ENCODE results near the gene PFKFB3. TPM values are rescaled to one million over a fixed set of nuclear protein-coding genes. Genes with fewer than 3 reads are reported as not detected.

The PFKFB3 gene
- 26.9 and 34.1 TPM in 2 replicates for total RNA-seq (2012; rRNA removed)
- 45.5 and 51.3 TPM in 2 replicates for polyA plus RNA-seq (2012; rRNA removed)
- 35.6 and 39.8 TPM in 2 replicates for polyA plus RNA-seq (2012; cell fraction: cytosol; rRNA removed)
- 86.2 and 130 TPM in 2 replicates for polyA plus RNA-seq (2012; cell fraction: nucleus; rRNA removed; ENCODE audit: low replicate concordance)
- percentile 88 among the genes with signal in this experiment for Bru-seq, nascent RNA
- BruChase-seq, experiment 1, labeled RNA remaining after a 6-hour chase: percentile 94 among the genes with signal in this experiment
- percentile 89 among the genes with signal in this experiment for BruChase-seq, experiment 2, labeled RNA remaining after a 2-hour chase
- long read RNA-seq, full-length matches to known transcripts: 7 of 47 reads
- long read RNA-seq, partial matches to known transcripts: 21 of 47 reads
- long read RNA-seq, other reads (novel, unspliced or antisense): 19 of 47 reads

DNA sequence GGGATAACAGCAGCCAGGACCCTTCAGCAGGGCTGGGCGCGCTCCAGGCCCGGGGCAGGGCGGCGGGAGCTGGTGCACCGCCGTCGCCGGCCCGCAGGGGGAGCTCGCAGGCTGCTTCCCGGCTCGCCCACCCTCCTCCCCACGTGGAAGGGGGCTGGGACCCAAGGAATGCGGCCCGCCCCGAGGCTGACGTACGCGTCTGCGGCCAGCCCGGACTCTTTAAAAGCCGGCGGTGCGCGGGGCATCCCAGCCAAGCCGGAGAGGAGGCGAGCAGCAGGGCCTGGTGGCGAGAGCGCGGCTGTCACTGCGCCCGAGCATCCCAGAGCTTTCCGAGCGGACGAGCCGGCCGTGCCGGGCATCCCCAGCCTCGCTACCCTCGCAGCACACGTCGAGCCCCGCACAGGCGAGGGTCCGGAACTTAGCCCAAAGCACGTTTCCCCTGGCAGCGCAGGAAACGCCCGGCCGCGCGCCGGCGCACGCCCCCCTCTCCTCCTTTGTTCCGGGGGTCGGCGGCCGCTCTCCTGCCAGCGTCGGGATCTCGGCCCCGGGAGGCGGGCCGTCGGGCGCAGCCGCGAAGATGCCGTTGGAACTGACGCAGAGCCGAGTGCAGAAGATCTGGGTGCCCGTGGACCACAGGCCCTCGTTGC is at the start of gene PFKFB3:
Gene PFKFB3 (plus strand): TSS at position 249 of the 647 bp plus-strand sequence. CDS start 329 bp downstream, at position 578.
- CTCF ChIA-PET: interaction anchor here (0.6 to 3.0 kb wide), 13 partner anchors 8 to 272 kb away, joined by 3 to 42 read pairs (median 4); no protein-coding TSS in a partner anchor
- TF ChIP-seq NFE2L2 (IDR thresholded peaks at IDR 0.05; ENCODE audit: low read depth, low read length): peak; percentile 48; the same call in 1 of the 2 replicates
- TF ChIP-seq RFX5 (IDR thresholded peaks at IDR 0.05; ENCODE audit: low read depth, low read length): no peak
- TF ChIP-seq CHD1 (IDR thresholded peaks at IDR 0.05; ENCODE audit: low read depth, low read length): peak; percentile 92; the same call in 1 of the 2 replicates
- peak; percentile 96 for TF ChIP-seq MAZ (IDR thresholded peaks at IDR 0.05; ENCODE audit: borderline replicate concordance, low read depth, low read length)
- peak; percentile 54 for TF ChIP-seq BHLHE40 (IDR thresholded peaks at IDR 0.05; ENCODE audit: low read depth, low read length)
- peak; percentile 100 for TF ChIP-seq POLR2A (IDR thresholded peaks at IDR 0.05; ENCODE audit: low read depth, low read length)
- peak; percentile 76 for TF ChIP-seq SMC3 (IDR thresholded peaks at IDR 0.05; ENCODE audit: low read depth, low read length)
- no peak for TF ChIP-seq CEBPB (IDR thresholded peaks at IDR 0.05; ENCODE audit: low read depth, low read length)
- TF ChIP-seq, protein P1, sequence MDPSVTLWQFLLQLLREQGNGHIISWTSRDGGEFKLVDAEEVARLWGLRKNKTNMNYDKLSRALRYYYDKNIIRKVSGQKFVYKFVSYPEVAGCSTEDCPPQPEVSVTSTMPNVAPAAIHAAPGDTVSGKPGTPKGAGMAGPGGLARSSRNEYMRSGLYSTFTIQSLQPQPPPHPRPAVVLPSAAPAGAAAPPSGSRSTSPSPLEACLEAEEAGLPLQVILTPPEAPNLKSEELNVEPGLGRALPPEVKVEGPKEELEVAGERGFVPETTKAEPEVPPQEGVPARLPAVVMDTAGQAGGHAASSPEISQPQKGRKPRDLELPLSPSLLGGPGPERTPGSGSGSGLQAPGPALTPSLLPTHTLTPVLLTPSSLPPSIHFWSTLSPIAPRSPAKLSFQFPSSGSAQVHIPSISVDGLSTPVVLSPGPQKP (IDR thresholded peaks at IDR 0.05; ENCODE audit: borderline replicate concordance, low read depth, low read length): no peak
- TF ChIP-seq MAFK (IDR thresholded peaks at IDR 0.05; ENCODE audit: low read depth, low read length): no peak
- TF ChIP-seq, protein P2, sequence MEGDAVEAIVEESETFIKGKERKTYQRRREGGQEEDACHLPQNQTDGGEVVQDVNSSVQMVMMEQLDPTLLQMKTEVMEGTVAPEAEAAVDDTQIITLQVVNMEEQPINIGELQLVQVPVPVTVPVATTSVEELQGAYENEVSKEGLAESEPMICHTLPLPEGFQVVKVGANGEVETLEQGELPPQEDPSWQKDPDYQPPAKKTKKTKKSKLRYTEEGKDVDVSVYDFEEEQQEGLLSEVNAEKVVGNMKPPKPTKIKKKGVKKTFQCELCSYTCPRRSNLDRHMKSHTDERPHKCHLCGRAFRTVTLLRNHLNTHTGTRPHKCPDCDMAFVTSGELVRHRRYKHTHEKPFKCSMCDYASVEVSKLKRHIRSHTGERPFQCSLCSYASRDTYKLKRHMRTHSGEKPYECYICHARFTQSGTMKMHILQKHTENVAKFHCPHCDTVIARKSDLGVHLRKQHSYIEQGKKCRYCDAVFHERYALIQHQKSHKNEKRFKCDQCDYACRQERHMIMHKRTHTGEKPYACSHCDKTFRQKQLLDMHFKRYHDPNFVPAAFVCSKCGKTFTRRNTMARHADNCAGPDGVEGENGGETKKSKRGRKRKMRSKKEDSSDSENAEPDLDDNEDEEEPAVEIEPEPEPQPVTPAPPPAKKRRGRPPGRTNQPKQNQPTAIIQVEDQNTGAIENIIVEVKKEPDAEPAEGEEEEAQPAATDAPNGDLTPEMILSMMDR (conservative IDR thresholded peaks at IDR 0.05; ENCODE audit: low read depth, low read length): peak; percentile 97
- TF ChIP-seq FOS (IDR thresholded peaks at IDR 0.05; ENCODE audit: low read depth, low read length): 0 out of 2 replicates have a peak, but pooled peaks have one; percentile 31
- peak; percentile 75 for TF ChIP-seq RAD21 (IDR thresholded peaks at IDR 0.05; ENCODE audit: low read length)

More for the DNA sequence above, at the start of gene PFKFB3:
- H2AK9ac ChIP-seq (replicated peaks; ENCODE audit: low read depth, low read length, poor library complexity): peak within 1 kb of the TSS; percentile 99
- H3K4ac ChIP-seq (ENCODE audit: low read depth, low read length): peak within 1 kb of the TSS; percentile 97
- BruUV-seq (replicated peaks): no TSS peak
- H3K79me1 ChIP-seq (ENCODE audit: low read depth in 1 of 2, low read length in 2 of 2): peaks cover 6 to 66% of the 10 kb centered on the region in 2 experiments; a peak in 3 of 4 replicates
- H3K9ac ChIP-seq (ENCODE audit: low read depth, low read length): peak within 1 kb of the TSS; percentile 93
- H3K4me3 ChIP-seq (ENCODE audit: insufficient read depth, low read depth, low read length): peak within 1 kb of the TSS; percentile 83
- peaks cover 15% of the 10 kb centered on the region; the same call in 1 of the 2 replicates for H3K9me1 ChIP-seq (ENCODE audit: insufficient read depth, low read length)
- DNase-seq (peak; percentile 92), ATAC-seq (ENCODE audit: low read depth) (peak; percentile 80)
- H3K27ac ChIP-seq (ENCODE audit: insufficient read depth, low read length): peak within 1 kb of the TSS; percentile 91
- in situ Hi-C loops (cut with MboI; ENCODE audit: low sequenced_read_pairs) (no loop called here), dilution Hi-C loops (cut with HindIII; ENCODE audit: low sequenced_read_pairs, unreplicated experiment) (no loop called here), intact Hi-C loops (cut with micrococcal nuclease) (loop anchor here (1.0 to 5.0 kb wide), 3 partner anchors 41 to 198 kb away; no protein-coding TSS in a partner anchor)
- H2AK5ac ChIP-seq (ENCODE audit: low read depth, low read length): peak within 1 kb of the TSS; percentile 99
- peak within 1 kb of the TSS; percentile 75; the same call in 1 of the 2 replicates for H2BK20ac ChIP-seq (ENCODE audit: low read depth, low read length)
- H3K36me3 ChIP-seq (ENCODE audit: control insufficient read depth, insufficient read depth, low read length): peaks cover 3% of the 10 kb centered on the region; the same call in 1 of the 2 replicates
- peak within 1 kb of the TSS; percentile 84 for H3K23ac ChIP-seq (ENCODE audit: low read depth, low read length)
- H3K4me1 ChIP-seq (ENCODE audit: control insufficient read depth, insufficient read depth, low read length): peaks cover 17% of the 10 kb centered on the region
- POLR2A ChIA-PET (ENCODE audit: unreplicated experiment): interaction anchor here (0.6 to 2.0 kb wide), 5 partner anchors 73 to 203 kb away, joined by 3 to 19 read pairs (median 6); no protein-coding TSS in a partner anchor
- H3K56ac ChIP-seq (ENCODE audit: extremely low read depth, insufficient read depth, low read length): peak within 1 kb of the TSS; percentile 73
- H4K5ac ChIP-seq (ENCODE audit: low read depth, low read length): peak within 1 kb of the TSS; percentile 91
- H4K8ac ChIP-seq (ENCODE audit: low read depth in 2 of 2, low read length in 2 of 2): peak within 1 kb of the TSS; percentile 88 to 89
- peak within 1 kb of the TSS; percentile 80 for H3K18ac ChIP-seq (ENCODE audit: low read depth, low read length)
- WGBS, 2 experiments (ENCODE audit: extremely low coverage in 2 of 2, insufficient read length in 1 of 2): 0% methylated on average over 38 of the region's 75 CpGs; no CpG with 5 or more reads in 1 of the 2 experiments
- peak within 1 kb of the TSS; percentile 96 for H3K14ac ChIP-seq (replicated peaks; ENCODE audit: low read depth, low read length)
- no peaks in the 10 kb centered on the region for H3K27me3 ChIP-seq (ENCODE audit: control insufficient read depth, insufficient read depth, low read length)
- H4K91ac ChIP-seq (ENCODE audit: insufficient read depth, low read depth, low read length): peak within 1 kb of the TSS; percentile 85
- peak within 1 kb of the TSS; percentile 91 for H3K4me2 ChIP-seq (ENCODE audit: low read depth, low read length)
- H2BK5ac ChIP-seq (ENCODE audit: low read depth, low read length, poor library complexity, severe bottlenecking): peak within 1 kb of the TSS; percentile 83
- H2AFZ ChIP-seq (replicated peaks; ENCODE audit: low read length, poor library complexity): peak within 1 kb of the TSS; percentile 95
- peak within 1 kb of the TSS; percentile 69; the same call in 2 of the 3 replicates for H2BK15ac ChIP-seq (ENCODE audit: low read depth, low read length)
- H4K20me1 ChIP-seq (ENCODE audit: insufficient read depth, low read length): peaks cover 66% of the 10 kb centered on the region
- H2BK120ac ChIP-seq (ENCODE audit: low read depth, low read length): peak within 1 kb of the TSS; percentile 96
- no peaks in the 10 kb centered on the region for H3K9me3 ChIP-seq (ENCODE audit: control insufficient read depth, insufficient read depth, low read length)
